HG02840 (cell line): ENCODE measurements around the gene UBR1.
"Not testable (repeated sequence)": the region's sequence is repeated elsewhere in the genome, so short reads cannot be mapped to it uniquely, and the experiment has no call there.

ENCODE experiments used
- ATAC-seq: cut with Tn5 transposase; IDR thresholded peaks from one replicate; pipeline ENCODE4 v1.9.1; 2021; ENCODE audit warnings: mild to moderate bottlenecking, moderate library complexity, moderate number of reproducible peaks; ENCODE audit not compliant: unreplicated experiment, low FRiP score

Gene UBR1

GRCh38 chr15:42919799-42920518 is 185.9 kb downstream of the UBR1 start:
- no peak for ATAC-seq

GRCh38 chr15:42919308-42919707 is 186.5 kb downstream of the UBR1 start:
- no peak for ATAC-seq

- ATAC-seq: no peak
These were observed 187.8 kb downstream of the UBR1 start for GRCh38 chr15:42918047-42918446.

- no peak for ATAC-seq
These were observed 190.1 kb downstream of the UBR1 start for GRCh38 chr15:42915654-42916315.

GRCh38 chr15:42914728-42915497 is 190.9 kb downstream of the UBR1 start:
- no peak for ATAC-seq

GRCh38 chr15:42911058-42911592 is 194.7 kb downstream of the UBR1 start:
- ATAC-seq: no peak

GRCh38 chr15:42908538-42908937 is 197.3 kb downstream of the UBR1 start:
- no peak for ATAC-seq

- no peak for ATAC-seq
These were observed 202.2 kb downstream of the UBR1 start for GRCh38 chr15:42903388-42904324.

GRCh38 chr15:42893911-42894310 is 211.9 kb downstream of the UBR1 start:
- not testable (repeated sequence) for ATAC-seq
